GM12865 (cell line): ENCODE results near the gene AQP4.
A peak's percentile ranks its signal among the peaks of the same experiment; 100 is the strongest.

ENCODE experiments used
- DNase-seq: peaks from one replicate; pipeline ENCODE4 v3.0.0; 2010; ENCODE audit warnings: low read depth
- H3K4me3 ChIP-seq: 2 replicates; pipeline ENCODE4 v1.5.1; 2011; ENCODE audit warnings: mild to moderate bottlenecking, low read depth, low read length, control low read depth
- CTCF ChIP-seq: IDR thresholded peaks from 2 replicates; pipeline ENCODE4 v1.5.1; 2011; ENCODE audit warnings: low read length, control low read depth, low read depth, inconsistent platforms; ENCODE audit not compliant: insufficient read depth; ENCODE audit errors: missing control alignments

The AQP4 gene

DNA sequence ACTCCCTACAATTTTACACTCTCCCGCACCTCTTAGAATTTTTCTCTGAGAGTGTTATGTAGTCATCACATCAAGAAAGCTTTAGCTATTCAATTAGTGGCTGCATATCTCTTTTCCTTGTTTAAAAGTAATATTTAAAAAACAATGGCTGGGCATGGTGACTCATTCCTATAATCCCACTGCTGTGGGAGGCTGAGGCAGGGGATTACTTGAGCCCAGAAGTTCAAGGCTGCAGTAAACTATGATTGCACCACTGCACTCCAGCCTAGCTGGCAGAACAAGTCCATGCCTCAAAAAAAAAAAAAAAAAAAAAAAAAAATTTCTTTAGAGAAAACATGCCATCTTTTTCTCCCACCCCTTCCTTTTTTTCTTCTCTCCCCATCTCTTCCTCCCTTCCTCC, 44.3 kb downstream of the AQP4 start:
- H3K4me3 ChIP-seq: no peak overlapping the region
- no peak for TF ChIP-seq CTCF
- DNase-seq: no peak

DNA sequence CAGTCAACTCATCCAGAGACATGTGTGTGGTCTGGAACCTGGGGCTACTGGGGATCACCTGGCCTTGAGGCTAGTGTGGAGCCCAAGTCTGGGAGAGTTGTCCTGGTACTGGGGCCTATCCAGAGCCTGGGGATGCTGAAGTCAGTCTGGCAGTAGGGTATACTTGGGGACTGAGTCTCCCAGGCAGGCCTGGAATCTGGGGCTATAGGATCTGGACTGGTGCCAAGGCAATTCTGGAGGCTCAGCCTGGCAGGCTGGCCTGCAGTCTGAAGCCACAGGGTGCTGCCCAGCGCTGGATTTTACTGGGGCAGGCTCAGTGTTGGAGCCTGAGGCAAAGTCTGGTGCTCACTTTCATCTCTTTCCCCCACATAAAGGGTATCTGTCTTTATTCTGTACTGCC, 46.5 kb downstream of the AQP4 start:
- no peak for DNase-seq
- no peak for TF ChIP-seq CTCF

GRCh38 chr18:26818461-26818860, 47.0 kb downstream of the AQP4 start:
- DNase-seq: no peak
- TF ChIP-seq CTCF: no peak
- H3K4me3 ChIP-seq: no peak overlapping the region

More for the DNA sequence above, 46.5 kb downstream of the AQP4 start:
- no peak overlapping the region for H3K4me3 ChIP-seq

DNA sequence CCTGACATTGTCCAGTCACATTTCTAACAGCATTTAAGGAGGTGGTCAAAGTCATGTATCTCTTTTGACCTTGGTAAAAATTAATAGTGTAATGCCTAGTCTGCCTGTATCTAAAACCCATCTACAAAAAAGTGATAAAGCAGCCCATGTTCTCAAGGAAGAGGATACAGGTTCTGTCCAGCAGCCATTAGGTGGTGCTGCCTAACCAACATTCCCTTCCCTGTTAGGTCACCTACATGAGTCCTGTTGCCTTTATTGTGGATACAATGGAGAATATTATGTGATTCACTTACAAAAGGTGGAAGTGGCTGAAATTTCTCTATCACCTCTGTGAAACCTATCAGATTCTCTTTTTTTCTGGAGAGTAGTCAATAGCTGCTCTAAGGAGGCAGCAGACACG, 52.5 kb downstream of the AQP4 start:
- H3K4me3 ChIP-seq: no peak overlapping the region
- TF ChIP-seq CTCF: peak; percentile 43
- peak; percentile 48 for DNase-seq

DNA sequence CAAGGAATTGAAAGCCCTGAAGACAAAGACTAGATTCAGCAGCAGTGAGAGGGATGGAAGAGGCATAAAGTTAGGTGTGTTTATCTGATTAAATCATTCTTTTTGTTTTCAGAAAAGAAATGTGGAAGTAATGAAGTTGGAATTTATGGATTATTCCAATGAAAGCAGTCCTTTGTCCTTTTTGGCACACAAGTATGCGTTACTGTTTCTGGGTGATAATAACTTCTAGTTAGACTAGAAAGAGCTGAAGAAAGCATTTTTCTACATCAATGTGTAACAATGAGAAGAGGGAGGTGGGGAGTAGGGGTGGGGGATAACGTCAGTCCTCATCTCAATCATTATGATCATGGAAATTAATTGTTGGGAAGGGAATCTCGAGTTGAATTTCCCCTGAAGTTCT, 53.0 kb downstream of the AQP4 start:
- no peak for TF ChIP-seq CTCF
- no peak for DNase-seq
- H3K4me3 ChIP-seq: no peak overlapping the region

- no peak overlapping the region for H3K4me3 ChIP-seq
- no peak for DNase-seq
- TF ChIP-seq CTCF: no peak
Measured at GRCh38 chr18:26809346-26809745, 56.2 kb downstream of the AQP4 start.

GRCh38 chr18:26806224-26806623, 59.3 kb downstream of the AQP4 start:
- no peak for DNase-seq
- TF ChIP-seq CTCF: no peak
- H3K4me3 ChIP-seq: no peak overlapping the region
